ENCODE results near the gene ZMYND19. TPM values are rescaled to one million over a fixed set of nuclear protein-coding genes. Genes with fewer than 3 reads are reported as not detected.
"Not testable (repeated sequence)": the region's sequence is repeated elsewhere in the genome, so short reads cannot be mapped to it uniquely, and the experiment has no call there.

The ZMYND19 gene
- total RNA-seq, 1 donor, result 13.2 TPM

GRCh38 chr9:137589441-137590122 lies 730 bp downstream of the ZMYND19 start:
- DNase-seq (ENCODE audit: low read depth in 2 of 3, low spot score in 2 of 3), result no peak

GRCh38 chr9:137588891-137589290 lies 1.4 kb downstream of the ZMYND19 start:
- no peak for DNase-seq (ENCODE audit: low read depth in 2 of 3, low spot score in 2 of 3)

- DNase-seq (ENCODE audit: low read depth in 2 of 3, low spot score in 2 of 3), result no peak
These were observed 2.0 kb downstream of the ZMYND19 start for GRCh38 chr9:137588311-137588710.

- DNase-seq (ENCODE audit: low read depth in 2 of 3, low spot score in 2 of 3), result no peak
These were observed 3.5 kb downstream of the ZMYND19 start for GRCh38 chr9:137586854-137587253.

- no peak for DNase-seq (ENCODE audit: low read depth in 2 of 3, low spot score in 2 of 3)
These were observed 6.4 kb downstream of the ZMYND19 start for GRCh38 chr9:137583957-137584356.

- no peak for DNase-seq (ENCODE audit: low read depth in 2 of 3, low spot score in 2 of 3)
These were observed 7.0 kb downstream of the ZMYND19 start for GRCh38 chr9:137583347-137583746.

- peak in 1 of 3 donors; percentile 67 for DNase-seq (ENCODE audit: low read depth in 2 of 3, low spot score in 2 of 3)
These were observed 7.9 kb downstream of the ZMYND19 start for GRCh38 chr9:137582286-137582860.

- no peak for DNase-seq (ENCODE audit: low read depth in 2 of 3, low spot score in 2 of 3)
These were observed 8.7 kb downstream of the ZMYND19 start for GRCh38 chr9:137581361-137582285.

GRCh38 chr9:137580954-137581322 lies 9.4 kb downstream of the ZMYND19 start:
- DNase-seq (ENCODE audit: low read depth in 2 of 3, low spot score in 2 of 3), result no peak

GRCh38 chr9:137580209-137580953 lies 9.9 kb downstream of the ZMYND19 start:
- no peak for DNase-seq (ENCODE audit: low read depth in 2 of 3, low spot score in 2 of 3)

GRCh38 chr9:137579259-137579604 lies 11.1 kb downstream of the ZMYND19 start:
- no peak for DNase-seq (ENCODE audit: low read depth in 2 of 3, low spot score in 2 of 3)

GRCh38 chr9:137578518-137579258 lies 11.6 kb downstream of the ZMYND19 start, which contains the start of gene DPH7:
Gene DPH7, minus strand, starts transcription at chr9:137578925. Its CDS starts 148 bp downstream, at chr9:137578777.
- peak; percentile 80 to 92 (median 92) for DNase-seq (ENCODE audit: low read depth in 2 of 3, low spot score in 2 of 3)

GRCh38 chr9:137575716-137576411 lies 14.4 kb downstream of the ZMYND19 start:
- no peak for DNase-seq (ENCODE audit: low read depth in 2 of 3, low spot score in 2 of 3)

- DNase-seq (ENCODE audit: low read depth in 2 of 3, low spot score in 2 of 3), result no peak
These were observed 15.0 kb downstream of the ZMYND19 start for GRCh38 chr9:137575364-137575715.

GRCh38 chr9:137574192-137574591 lies 16.1 kb downstream of the ZMYND19 start:
- no peak for DNase-seq (ENCODE audit: low read depth in 2 of 3, low spot score in 2 of 3)

- DNase-seq (ENCODE audit: low read depth in 2 of 3, low spot score in 2 of 3), result no peak
These were observed 19.7 kb downstream of the ZMYND19 start for GRCh38 chr9:137570566-137570965.

- no peak for DNase-seq (ENCODE audit: low read depth in 2 of 3, low spot score in 2 of 3)
These were observed 20.6 kb downstream of the ZMYND19 start for GRCh38 chr9:137569609-137570203.

GRCh38 chr9:137568445-137568844 lies 21.9 kb downstream of the ZMYND19 start:
- not testable (repeated sequence) for DNase-seq (ENCODE audit: low read depth in 2 of 3, low spot score in 2 of 3)

GRCh38 chr9:137564817-137565411 lies 25.4 kb downstream of the ZMYND19 start:
- no peak for DNase-seq (ENCODE audit: low read depth in 2 of 3, low spot score in 2 of 3)
